HEK293 (cell line): ENCODE measurements around the gene UGGT1.

Experiments used
- BCL11A ChIP-seq: fragments of 450-650 bp; formaldehyde crosslinking; IDR thresholded peaks from 2 replicates; pipeline ENCODE4 v1.5.1; 2016; ENCODE audit warnings: low read depth, missing biosample characterization, missing genetic modification characterization
- CTCF ChIP-seq: fragments of 450-650 bp; formaldehyde crosslinking; IDR thresholded peaks from 2 replicates; pipeline ENCODE4 v1.5.1; 2016; ENCODE audit warnings: missing biosample characterization, missing genetic modification characterization
- KLF8 ChIP-seq: fragments of 450-650 bp; formaldehyde crosslinking; IDR thresholded peaks from 2 replicates; pipeline ENCODE4 v1.5.1; 2016; ENCODE audit warnings: missing biosample characterization, missing genetic modification characterization
- YY1 ChIP-seq: fragments of 450-650 bp; formaldehyde crosslinking; IDR thresholded peaks from 2 replicates; pipeline ENCODE4 v1.5.1; 2018; ENCODE audit warnings: missing biosample characterization, missing genetic modification characterization
- ZNF350 ChIP-seq: fragments of 450-650 bp; formaldehyde crosslinking; IDR thresholded peaks from 2 replicates; pipeline ENCODE4 v1.5.0; 2017; ENCODE audit warnings: missing biosample characterization, mild to moderate bottlenecking, missing genetic modification characterization
- ZNF362 ChIP-seq: fragments of 450-650 bp; formaldehyde crosslinking; IDR thresholded peaks from 2 replicates; pipeline ENCODE4 v1.5.1; 2016; ENCODE audit warnings: missing biosample characterization, missing genetic modification characterization
- ZNF560 ChIP-seq: fragments of 450-650 bp; formaldehyde crosslinking; IDR thresholded peaks from 2 replicates; pipeline ENCODE4 v1.5.1; 2017; ENCODE audit warnings: missing biosample characterization, missing genetic modification characterization, borderline replicate concordance

DNA sequence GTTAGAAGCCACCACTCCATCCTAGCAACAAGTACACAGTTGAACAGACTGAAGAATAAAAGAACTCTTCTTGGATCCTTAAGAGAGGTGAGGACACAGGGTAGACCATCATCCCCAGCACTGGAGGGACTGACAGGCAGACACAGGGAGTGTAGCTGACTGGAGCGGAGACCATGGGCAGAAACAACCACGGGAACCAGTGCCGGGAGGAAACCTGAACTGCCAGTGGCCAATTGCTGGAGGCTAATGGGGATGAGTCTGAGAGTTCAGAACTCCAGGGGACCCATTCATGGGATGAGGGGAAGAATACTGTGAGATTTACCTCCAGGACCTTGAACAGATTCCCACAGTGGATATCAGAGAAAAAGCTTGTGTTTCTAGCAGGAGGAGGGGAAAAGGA, 150.9 kb downstream of the UGGT1 start:
- TF ChIP-seq ZNF350 (tag by site-specific recombination), result no peak
- TF ChIP-seq CTCF (tag by site-specific recombination), result no peak
- no peak for TF ChIP-seq KLF8 (tag by site-specific recombination)
- no peak for TF ChIP-seq ZNF560
- TF ChIP-seq ZNF362 (tag by site-specific recombination), result no peak
- no peak for TF ChIP-seq BCL11A
- TF ChIP-seq YY1 (tag by site-specific recombination), result no peak
